B cell (primary cell): ENCODE measurements around the gene PLCD4. TPM values are rescaled to one million over a fixed set of nuclear protein-coding genes. Genes with fewer than 3 reads are reported as not detected.
A peak's percentile ranks its signal among the peaks of the same experiment; 100 is the strongest.

Experiments
- ATAC-seq: fragments of 200-7000 bp; cut with Tn5 transposase; one replicate; pipeline ENCODE4 v1.10.0; 2021; ENCODE audit warnings: low read depth, mild to moderate bottlenecking, moderate number of reproducible peaks, moderate library complexity
- CTCF ChIA-PET: fragments of 350-600 bp; sonication (Branson Sonifier 250); formaldehyde crosslinking; loops from one replicate; lab custom pipeline; 2021; ENCODE audit warnings: antibody characterized with exemption, inconsistent platforms; lab: Charles Lee
- POLR2A ChIA-PET: fragments of 350-600 bp; sonication (Branson Sonifier 250); formaldehyde crosslinking; loops from one replicate; lab custom pipeline; 2021; ENCODE audit warnings: antibody characterized with exemption; lab: Charles Lee
- DNase-seq: peaks from one replicate; pipeline ENCODE4 v3.0.0; 2013
- H2AFZ ChIP-seq: 2 replicates; pipeline ENCODE4 v1.6.1; 2012; ENCODE audit warnings: mild to moderate bottlenecking, low read depth, low read length; ENCODE audit not compliant: insufficient read depth, poor library complexity, severe bottlenecking
- H3K27ac ChIP-seq, 2 donors: 1 replicate in 1 of 2; 2 replicates in 1 of 2; pipeline ENCODE4 v1.5.1; 2012 to 2013; ENCODE audit warnings: low read length in 2 of 2, mild to moderate bottlenecking in 2 of 2, moderate library complexity in 1 of 2
- H3K27me3 ChIP-seq, 4 experiments: fragments of 200-600 bp in 1 of 4; sonication (generic) in 1 of 4; replicated peaks in 1 of 4; 1 replicate in 2 of 4; 2 replicates in 2 of 4; pipeline versions ENCODE4 v1.6.1 to v1.7.0; 2013 to 2016; ENCODE audit warnings: low read length in 3 of 4, mild to moderate bottlenecking in 2 of 4, mixed read lengths in 1 of 4, moderate library complexity in 1 of 4; ENCODE audit not compliant: insufficient read depth in 4 of 4, control insufficient read depth in 3 of 4; ENCODE audit errors: control extremely low read depth in 1 of 4
- H3K36me3 ChIP-seq, 2 experiments: replicated peaks in 1 of 2; 1 replicate in 1 of 2; 2 replicates in 1 of 2; pipeline versions ENCODE4 v1.6.1 to v1.7.1; 2013; ENCODE audit warnings: low read length in 1 of 2; ENCODE audit not compliant: insufficient read depth in 2 of 2, control insufficient read depth in 1 of 2; ENCODE audit errors: control extremely low read depth in 1 of 2, extremely low read depth in 1 of 2
- H3K4me1 ChIP-seq, 2 donors: fragments of 200-600 bp in 1 of 2; sonication (generic) in 1 of 2; 1 replicate in 1 of 2; 2 replicates in 1 of 2; pipeline versions ENCODE4 v1.5.1 to v1.6.1; 2013 to 2017; ENCODE audit warnings: low read length in 2 of 2; ENCODE audit not compliant: control insufficient read depth in 2 of 2, insufficient read depth in 2 of 2
- H3K4me2 ChIP-seq: replicated peaks from 2 replicates; pipeline ENCODE3; 2012; ENCODE audit warnings: mild to moderate bottlenecking, low read depth, low read length; ENCODE audit not compliant: poor library complexity, severe bottlenecking
- H3K4me3 ChIP-seq, 5 experiments: fragments of 200-600 bp in 1 of 5; sonication (generic) in 1 of 5; 1 replicate in 3 of 5; 2 replicates in 2 of 5; pipeline versions ENCODE4 v1.5.1 to v1.7.0; 2011 to 2016; ENCODE audit warnings: low read length in 4 of 5, mild to moderate bottlenecking in 4 of 5, low read depth in 2 of 5, control low read depth in 1 of 5, moderate library complexity in 1 of 5; ENCODE audit not compliant: insufficient read depth in 1 of 5; ENCODE audit errors: control extremely low read depth in 1 of 5, extremely low read depth in 1 of 5
- H3K79me2 ChIP-seq: fragments of 200-600 bp; sonication (generic); one replicate; pipeline ENCODE4 v1.6.0; 2016; ENCODE audit warnings: low read length; ENCODE audit not compliant: control insufficient read depth, insufficient read depth
- H3K9ac ChIP-seq: fragments of 200-600 bp; sonication (generic); 2 replicates; pipeline ENCODE4 v1.6.1; 2017; ENCODE audit warnings: mild to moderate bottlenecking, low read length, moderate library complexity
- H3K9me3 ChIP-seq, 3 donors: one replicate each; pipeline versions ENCODE4 v1.6.1 to v1.7.1; 2013; ENCODE audit warnings: low read length in 2 of 3; ENCODE audit not compliant: control insufficient read depth in 2 of 3, insufficient read depth in 1 of 3; ENCODE audit errors: control extremely low read depth in 1 of 3
- H4K20me1 ChIP-seq: 2 replicates; pipeline ENCODE4 v1.6.0; 2012; ENCODE audit warnings: mild to moderate bottlenecking, low read length; ENCODE audit not compliant: insufficient read depth, control insufficient read depth, poor library complexity, severe bottlenecking
- H3K27ac Mint-ChIP-seq: one replicate; pipeline ENCODE4 v1.8.0; 2021; ENCODE audit warnings: mixed read lengths
- H3K27me3 Mint-ChIP-seq: one replicate; pipeline ENCODE4 v1.8.0; 2021; ENCODE audit warnings: mixed read lengths
- H3K4me1 Mint-ChIP-seq: one replicate; pipeline ENCODE4 v1.8.0; 2021; ENCODE audit warnings: mixed read lengths
- H3K4me3 Mint-ChIP-seq: one replicate; pipeline ENCODE4 v1.8.0; 2021; ENCODE audit warnings: mixed read lengths
- H3K9me3 Mint-ChIP-seq: one replicate; pipeline ENCODE4 v1.8.0; 2022; ENCODE audit warnings: mixed read lengths; ENCODE audit not compliant: insufficient read depth
- CTCF ChIP-seq: fragments of 200-600 bp; IDR thresholded peaks from one replicate; pipeline ENCODE4 v1.8.0; 2022; ENCODE audit warnings: antibody characterized with exemption, mild to moderate bottlenecking
- EZH2 ChIP-seq: IDR thresholded peaks from 2 replicates; pipeline ENCODE4 v1.6.1; 2012; ENCODE audit warnings: borderline replicate concordance, low read depth, mild to moderate bottlenecking, moderate library complexity, low read length; ENCODE audit not compliant: insufficient read depth, poor library complexity, severe bottlenecking
- WGBS: methylation state at CpG from one replicate; pipeline ENCODE4 v1.1.5; 2013; ENCODE audit warnings: missing lambda C conversion rate; ENCODE audit not compliant: insufficient coverage; 5-methylcytosine and 5-hydroxymethylcytosine counted together
- intact Hi-C: fragments of 100-400 bp; cut with micrococcal nuclease; formaldehyde crosslinking; loops from one replicate; pipeline ENCODE4 v1.10.0; 2022
- polyA plus RNA-seq: library from polyadenylated mRNA; depleted of rRNA; stranded (reverse); fragments of >200 nt; gene quantifications from 2 replicates; pipeline ENCODE4 v1.2.3, GENCODE V29; 2012
- total RNA-seq, 2 donors: library from RNA; stranded (reverse); fragments of 120-200 nt in 1 of 2; gene quantifications; 1 replicate in 1 of 2; 2 replicates in 1 of 2; pipeline versions ENCODE4 v1.2.3 to v1.2.4, GENCODE V29; 2013 to 2022

Gene PLCD4
- total and polyA plus RNA-seq, 2 donors (not counting 1 experiment from before 2014, with no cell fraction given), result 0.25 to 0.62 TPM

GRCh38 chr2:218648787-218649100 lies 41.0 kb downstream of the PLCD4 start:
- Histone ChIP-seq H3K4me2 (no peak overlapping the region), H4K20me1 (peaks cover 12% of the 10 kb centered on the region), H2AFZ (no peak overlapping the region), H3K9ac (no peak overlapping the region), H3K9me3 (no peaks in the 10 kb centered on the region), H3K4me1 (peaks cover 3 to 5% of the 10 kb centered on the region in 2 donors), H3K27ac (no peak overlapping the region), H3K36me3 (peaks cover 29 to 84% of the 10 kb centered on the region in 2 experiments), H3K27me3 (no peaks in the 10 kb centered on the region), H3K79me2 (peaks cover 21% of the 10 kb centered on the region), H3K4me3 (no peak overlapping the region)
- no peaks in the 10 kb centered on the region for H3K27me3 Mint-ChIP-seq
- H3K4me1 Mint-ChIP-seq, result peaks cover 6% of the 10 kb centered on the region
- H3K27ac Mint-ChIP-seq, result no peak overlapping the region
- no peak for ATAC-seq
- no peak overlapping the region for H3K4me3 Mint-ChIP-seq
- CTCF ChIA-PET, result interaction anchor here (1.0 to 4.4 kb wide), 8 partner anchors 9 to 347 kb away, joined by 3 to 39 read pairs (median 3); partner anchors contain the start of genes BCS1L and ZNF142
- 97% methylated on average over 11 of the region's 11 CpGs for WGBS
- intact Hi-C loops, result loop anchor here (1.0 kb wide), 1 partner anchor 242 kb away; no protein-coding TSS in a partner anchor
- POLR2A ChIA-PET, result no interaction called here
- TF ChIP-seq CTCF, result peak; percentile 28
- no peak for TF ChIP-seq EZH2
- no peak for DNase-seq
- H3K9me3 Mint-ChIP-seq, result no peaks in the 10 kb centered on the region

GRCh38 chr2:218655751-218656150 lies 48.1 kb downstream of the PLCD4 start:
- H4K20me1 ChIP-seq, result peaks cover 7% of the 10 kb centered on the region
- H3K9me3 Mint-ChIP-seq, result no peaks in the 10 kb centered on the region
- H2AFZ ChIP-seq, result no peak overlapping the region
- H3K27me3 ChIP-seq, result no peaks in the 10 kb centered on the region
- H3K9me3 ChIP-seq, result no peaks in the 10 kb centered on the region
- peaks cover 26% of the 10 kb centered on the region for H3K4me1 Mint-ChIP-seq
- H3K4me2 ChIP-seq, result no peak overlapping the region
- H3K4me3 Mint-ChIP-seq, result no peak overlapping the region
- DNase-seq, result no peak
- H3K27ac Mint-ChIP-seq, result no peak overlapping the region
- no peak for ATAC-seq
- H3K4me1 ChIP-seq, result peaks cover 12 to 16% of the 10 kb centered on the region in 2 donors
- no peak for TF ChIP-seq EZH2
- no peak for TF ChIP-seq CTCF
- no peaks in the 10 kb centered on the region for H3K27me3 Mint-ChIP-seq
- H3K27ac ChIP-seq, result no peak overlapping the region
- peaks cover 49% of the 10 kb centered on the region for H3K79me2 ChIP-seq
- H3K36me3 ChIP-seq, result peaks cover 8 to 56% of the 10 kb centered on the region in 2 experiments
- POLR2A ChIA-PET, result no interaction called here
- CTCF ChIA-PET, result interaction anchor here (0.7 to 1.0 kb wide), 2 partner anchors 196 to 415 kb away, joined by 3 to 5 read pairs; no protein-coding TSS in a partner anchor
- WGBS, result no CpG with 5 or more reads among the region's 2 CpGs
- no peak overlapping the region for H3K4me3 ChIP-seq
- H3K9ac ChIP-seq, result no peak overlapping the region
- intact Hi-C loops, result loop anchor here (5.0 kb wide), 1 partner anchor 242 kb away; no protein-coding TSS in a partner anchor
